CD14-positive monocyte (primary cell): ENCODE measurements around the gene SMC3. TPM values are rescaled to one million over a fixed set of nuclear protein-coding genes. Genes with fewer than 3 reads are reported as not detected.

Source experiments
- DNase-seq, 3 donors: peaks; one replicate each; pipeline ENCODE4 v3.0.0-alpha.2; 2011 to 2022
- H2AFZ ChIP-seq: 2 replicates; pipeline ENCODE4 v1.6.0; 2012; ENCODE audit warnings: mild to moderate bottlenecking, low read depth, low read length, inconsistent platforms; ENCODE audit not compliant: insufficient read depth, poor library complexity, severe bottlenecking
- H3K27ac ChIP-seq, 2 donors: 1 replicate in 1 of 2; 2 replicates in 1 of 2; pipeline ENCODE4 v1.5.1; 2012 to 2013; ENCODE audit warnings: low read length in 2 of 2, control low read depth in 1 of 2, inconsistent platforms in 1 of 2, low read depth in 1 of 2, mild to moderate bottlenecking in 1 of 2
- H3K27me3 ChIP-seq, 2 donors: one replicate each; pipeline versions ENCODE4 v1.6.0 to v1.6.1; 2011 to 2013; ENCODE audit warnings: low read length in 2 of 2; ENCODE audit not compliant: control insufficient read depth in 2 of 2, insufficient read depth in 2 of 2
- H3K36me3 ChIP-seq, 2 donors: replicated peaks in 1 of 2; 1 replicate in 1 of 2; 2 replicates in 1 of 2; pipeline versions ENCODE4 v1.5.1 to v1.6.1; 2012 to 2013; ENCODE audit warnings: low read length in 2 of 2, control low read depth in 1 of 2, inconsistent platforms in 1 of 2, mild to moderate bottlenecking in 1 of 2; ENCODE audit not compliant: insufficient read depth in 2 of 2, control insufficient read depth in 1 of 2
- H3K4me1 ChIP-seq, 2 donors: 1 replicate in 1 of 2; 2 replicates in 1 of 2; pipeline versions ENCODE4 v1.5.1 to v1.6.1; 2012 to 2013; ENCODE audit warnings: low read length in 2 of 2, control low read depth in 1 of 2, inconsistent platforms in 1 of 2, mild to moderate bottlenecking in 1 of 2, moderate library complexity in 1 of 2; ENCODE audit not compliant: insufficient read depth in 2 of 2, control insufficient read depth in 1 of 2
- H3K4me2 ChIP-seq: replicated peaks from 2 replicates; pipeline ENCODE3; 2012; ENCODE audit warnings: low read length, moderate library complexity, mild to moderate bottlenecking; ENCODE audit not compliant: poor library complexity, severe bottlenecking; ENCODE audit errors: extremely low read depth
- H3K4me3 ChIP-seq, 3 experiments: fragments of 200-600 bp in 1 of 3; sonication (generic) in 1 of 3; replicated peaks in 1 of 3; 1 replicate in 2 of 3; 2 replicates in 1 of 3; pipeline ENCODE4 v1.5.1; 2011 to 2013; ENCODE audit warnings: low read length in 3 of 3, mild to moderate bottlenecking in 3 of 3, control low read depth in 2 of 3, low read depth in 2 of 3, inconsistent platforms in 1 of 3, moderate library complexity in 1 of 3
- H3K79me2 ChIP-seq: 2 replicates; pipeline ENCODE4 v1.6.0; 2012; ENCODE audit warnings: mild to moderate bottlenecking, control low read depth, inconsistent platforms, low read length, moderate library complexity; ENCODE audit not compliant: insufficient read depth
- H3K9ac ChIP-seq: 2 replicates; pipeline ENCODE4 v1.6.0; 2017; ENCODE audit warnings: low read length, mild to moderate bottlenecking; ENCODE audit not compliant: insufficient read depth, poor library complexity, severe bottlenecking
- H3K9me3 ChIP-seq, 2 donors: replicated peaks in 1 of 2; 1 replicate in 1 of 2; 2 replicates in 1 of 2; pipeline versions ENCODE4 v1.5.1 to v1.6.1; 2012 to 2013; ENCODE audit warnings: low read length in 2 of 2, control low read depth in 1 of 2; ENCODE audit not compliant: control insufficient read depth in 1 of 2, insufficient read depth in 1 of 2
- H4K20me1 ChIP-seq: 2 replicates; pipeline ENCODE4 v1.6.0; 2012; ENCODE audit warnings: mild to moderate bottlenecking, low read length, control low read depth, moderate library complexity; ENCODE audit not compliant: insufficient read depth
- H3K27ac Mint-ChIP-seq, 7 donors: one replicate each; pipeline ENCODE4 v1.8.0; 2020; ENCODE audit warnings: mild to moderate bottlenecking in 7 of 7, mixed read lengths in 7 of 7, moderate library complexity in 6 of 7, inconsistent platforms in 2 of 7
- H3K27me3 Mint-ChIP-seq, 3 donors: one replicate each; pipeline ENCODE4 v1.8.0; 2021 to 2022; ENCODE audit warnings: low read depth in 3 of 3, mild to moderate bottlenecking in 3 of 3, mixed read lengths in 3 of 3, moderate library complexity in 3 of 3, inconsistent platforms in 1 of 3
- H3K36me3 Mint-ChIP-seq, 2 donors: one replicate each; pipeline ENCODE4 v1.8.0; 2020; ENCODE audit warnings: mixed read lengths in 2 of 2, inconsistent platforms in 1 of 2, mild to moderate bottlenecking in 1 of 2
- H3K4me1 Mint-ChIP-seq: one replicate; pipeline ENCODE4 v1.8.0; 2020; ENCODE audit warnings: mild to moderate bottlenecking, mixed read lengths
- H3K4me3 Mint-ChIP-seq, 2 donors: one replicate each; pipeline ENCODE4 v1.8.0; 2020; ENCODE audit warnings: mild to moderate bottlenecking in 2 of 2, mixed read lengths in 2 of 2, moderate library complexity in 1 of 2
- H3K9me3 Mint-ChIP-seq, 7 donors: one replicate each; pipeline ENCODE4 v1.8.0; 2020 to 2022; ENCODE audit warnings: mixed read lengths in 7 of 7, mild to moderate bottlenecking in 6 of 7, moderate library complexity in 6 of 7, inconsistent platforms in 2 of 7
- CTCF ChIP-seq: fragments of 200-600 bp; IDR thresholded peaks from one replicate; pipeline ENCODE4 v1.8.0; 2022; ENCODE audit warnings: antibody characterized with exemption, mild to moderate bottlenecking
- WGBS: methylation state at CpG from one replicate; pipeline ENCODE4 v1.1.5; 2013; ENCODE audit warnings: missing lambda C conversion rate; ENCODE audit not compliant: insufficient coverage; 5-methylcytosine and 5-hydroxymethylcytosine counted together
- intact Hi-C, 2 donors: fragments of 100-400 bp; cut with micrococcal nuclease; formaldehyde crosslinking; loops; one replicate each; pipeline versions ENCODE4 v1.15.0 to v1.15.1; 2023
- polyA plus RNA-seq, 3 donors: library from polyadenylated mRNA; depleted of rRNA in 1 of 3; unstranded in 2 of 3; stranded (reverse) in 1 of 3; fragments of 300-500 nt in 2 of 3; fragments of >200 nt in 1 of 3; fragmentation: Illumina TruSeq in 2 of 3; gene quantifications; 1 replicate in 2 of 3; 2 replicates in 1 of 3; pipeline ENCODE4 v1.2.3, GENCODE V29; 2012 to 2021

SMC3 gene
- polyA plus RNA-seq, 3 donors = 5.0 to 33.9 (median 21.1) TPM

- H3K4me3 ChIP-seq = no peak overlapping the region
- no peaks in the 10 kb centered on the region for H3K36me3 ChIP-seq
- 100% methylated on average over 2 of the region's 3 CpGs for WGBS
- H3K27me3 Mint-ChIP-seq = peaks cover 5 to 10% (median 7%) of the 10 kb centered on the region in 3 donors
- H3K9ac ChIP-seq = no peak overlapping the region
- peak in 1 of 3 donors; percentile 26 for DNase-seq
- no peak overlapping the region for H3K4me2 ChIP-seq
- intact Hi-C loops = no loop called here
- H3K9me3 Mint-ChIP-seq = no peaks in the 10 kb centered on the region
- no peaks in the 10 kb centered on the region for H3K27me3 ChIP-seq
- no peaks in the 10 kb centered on the region for H3K36me3 Mint-ChIP-seq
- no peak overlapping the region for H3K4me3 Mint-ChIP-seq
- no peaks in the 10 kb centered on the region for H3K4me1 Mint-ChIP-seq
- H3K9me3 ChIP-seq = no peaks in the 10 kb centered on the region
- TF ChIP-seq CTCF = no peak
- no peak overlapping the region for H3K27ac Mint-ChIP-seq
- no peak overlapping the region for H3K27ac ChIP-seq
- no peaks in the 10 kb centered on the region for H3K4me1 ChIP-seq
- H3K79me2 ChIP-seq = no peaks in the 10 kb centered on the region
- no peaks in the 10 kb centered on the region for H4K20me1 ChIP-seq
- no peak overlapping the region for H2AFZ ChIP-seq
Observed at GRCh38 chr10:110524179-110524858, 43.2 kb upstream of the SMC3 start.

GRCh38 chr10:110524859-110525232 is 42.6 kb upstream of the SMC3 start:
- H3K9ac ChIP-seq = no peak overlapping the region
- H3K4me3 ChIP-seq = no peak overlapping the region
- no peak overlapping the region for H3K27ac Mint-ChIP-seq
- H3K9me3 Mint-ChIP-seq = no peaks in the 10 kb centered on the region
- no peak overlapping the region for H3K27ac ChIP-seq
- no peak overlapping the region for H3K4me3 Mint-ChIP-seq
- H3K36me3 ChIP-seq = no peaks in the 10 kb centered on the region
- no peak overlapping the region for H2AFZ ChIP-seq
- WGBS = no CpG with 5 or more reads among the region's 2 CpGs
- H3K27me3 Mint-ChIP-seq = peaks cover 4 to 10% (median 10%) of the 10 kb centered on the region in 3 donors
- H3K4me1 Mint-ChIP-seq = peaks cover 3% of the 10 kb centered on the region
- H3K36me3 Mint-ChIP-seq = no peaks in the 10 kb centered on the region
- DNase-seq = no peak
- TF ChIP-seq CTCF = no peak
- H4K20me1 ChIP-seq = no peaks in the 10 kb centered on the region
- H3K79me2 ChIP-seq = no peaks in the 10 kb centered on the region
- H3K4me2 ChIP-seq = no peak overlapping the region
- no peaks in the 10 kb centered on the region for H3K9me3 ChIP-seq
- H3K27me3 ChIP-seq = no peaks in the 10 kb centered on the region
- no peaks in the 10 kb centered on the region for H3K4me1 ChIP-seq
- intact Hi-C loops = no loop called here
